Measurements from ENCODE around the gene GALNT14. TPM values are rescaled to one million over a fixed set of nuclear protein-coding genes. Genes with fewer than 3 reads are reported as not detected.
"Not testable (repeated sequence)": the region's sequence is repeated elsewhere in the genome, so short reads cannot be mapped to it uniquely, and the experiment has no call there.

The GALNT14 gene
- total RNA-seq, 1 experiment from 2014 or later: 0.21 TPM

- H3K27me3 ChIP-seq (replicated peaks): 0 out of 2 replicates have a peak, but pooled peaks cover 2% of the 10 kb centered on the region
- no peaks in the 10 kb centered on the region for H3K9me3 ChIP-seq (replicated peaks)
- H3K36me3 ChIP-seq: no peaks in the 10 kb centered on the region
- DNase-seq (ENCODE audit: low read depth in 1 of 2, low spot score in 2 of 2): no peak
- no peaks in the 10 kb centered on the region for H3K4me1 ChIP-seq (replicated peaks)
- no peak overlapping the region for H3K4me3 ChIP-seq
- no peak overlapping the region for H3K27ac ChIP-seq
Observed at GRCh38 chr2:30933496-30933895, 204.7 kb downstream of the GALNT14 start.

- H3K4me3 ChIP-seq: no peak overlapping the region
- no peak for DNase-seq (ENCODE audit: low read depth in 1 of 2, low spot score in 2 of 2)
- no peaks in the 10 kb centered on the region for H3K4me1 ChIP-seq (replicated peaks)
- H3K27ac ChIP-seq: no peak overlapping the region
- no peaks in the 10 kb centered on the region for H3K9me3 ChIP-seq (replicated peaks)
- H3K27me3 ChIP-seq (replicated peaks): 0 out of 2 replicates have a peak, but pooled peaks cover 2% of the 10 kb centered on the region
- H3K36me3 ChIP-seq: no peaks in the 10 kb centered on the region
Observed at GRCh38 chr2:30932870-30933269, 205.4 kb downstream of the GALNT14 start.

GRCh38 chr2:30931841-30932407, 206.3 kb downstream of the GALNT14 start:
- H3K9me3 ChIP-seq (replicated peaks): no peaks in the 10 kb centered on the region
- no peaks in the 10 kb centered on the region for H3K4me1 ChIP-seq (replicated peaks)
- H3K36me3 ChIP-seq: no peaks in the 10 kb centered on the region
- no peak overlapping the region for H3K27ac ChIP-seq
- no peak overlapping the region for H3K4me3 ChIP-seq
- no peak for DNase-seq (ENCODE audit: low read depth in 1 of 2, low spot score in 2 of 2)
- no peaks in the 10 kb centered on the region for H3K27me3 ChIP-seq (replicated peaks)

- Histone ChIP-seq H3K27ac (no peak overlapping the region), H3K27me3 (replicated peaks) (no peaks in the 10 kb centered on the region), H3K9me3 (replicated peaks) (no peaks in the 10 kb centered on the region), H3K4me3 (no peak overlapping the region), H3K36me3 (no peaks in the 10 kb centered on the region), H3K4me1 (replicated peaks) (no peaks in the 10 kb centered on the region)
- DNase-seq (ENCODE audit: low read depth in 1 of 2, low spot score in 2 of 2): no peak
Observed at GRCh38 chr2:30930716-30931115, 207.5 kb downstream of the GALNT14 start.

- no peak for DNase-seq (ENCODE audit: low read depth in 1 of 2, low spot score in 2 of 2)
- no peaks in the 10 kb centered on the region; the same call in 1 of the 2 replicates for H3K27me3 ChIP-seq (replicated peaks)
- H3K4me3 ChIP-seq: no peak overlapping the region
- no peak overlapping the region for H3K27ac ChIP-seq
- H3K36me3 ChIP-seq: no peaks in the 10 kb centered on the region
- no peaks in the 10 kb centered on the region for H3K9me3 ChIP-seq (replicated peaks)
- H3K4me1 ChIP-seq (replicated peaks): no peaks in the 10 kb centered on the region
Observed at GRCh38 chr2:30927465-30928075, 210.7 kb downstream of the GALNT14 start.

DNA sequence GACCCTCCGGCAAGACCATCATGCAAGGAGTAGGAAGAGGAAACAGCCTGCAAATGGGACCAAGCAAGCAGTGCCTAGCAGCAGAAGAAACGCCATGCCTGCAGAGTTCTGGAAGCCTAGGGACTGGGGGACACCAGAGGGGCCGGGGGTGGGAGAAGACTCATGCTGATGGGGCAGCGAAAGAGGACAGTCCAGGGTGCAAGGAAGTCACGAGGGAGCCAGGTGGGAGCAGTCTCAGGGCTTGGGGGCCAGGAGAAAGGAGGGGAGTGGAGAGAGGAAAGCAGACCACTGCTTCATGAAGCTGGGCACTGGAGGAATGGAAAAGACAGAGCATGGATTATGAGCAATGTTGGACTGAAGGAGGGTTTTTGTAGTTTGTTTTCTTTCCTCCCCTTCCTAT, 211.6 kb downstream of the GALNT14 start:
- no peaks in the 10 kb centered on the region; the same call in 1 of the 2 replicates for H3K27me3 ChIP-seq (replicated peaks)
- no peaks in the 10 kb centered on the region for H3K36me3 ChIP-seq
- H3K27ac ChIP-seq: no peak overlapping the region
- H3K4me1 ChIP-seq (replicated peaks): no peaks in the 10 kb centered on the region
- H3K9me3 ChIP-seq (replicated peaks): no peaks in the 10 kb centered on the region
- no peak for DNase-seq (ENCODE audit: low read depth in 1 of 2, low spot score in 2 of 2)
- no peak overlapping the region for H3K4me3 ChIP-seq

DNA sequence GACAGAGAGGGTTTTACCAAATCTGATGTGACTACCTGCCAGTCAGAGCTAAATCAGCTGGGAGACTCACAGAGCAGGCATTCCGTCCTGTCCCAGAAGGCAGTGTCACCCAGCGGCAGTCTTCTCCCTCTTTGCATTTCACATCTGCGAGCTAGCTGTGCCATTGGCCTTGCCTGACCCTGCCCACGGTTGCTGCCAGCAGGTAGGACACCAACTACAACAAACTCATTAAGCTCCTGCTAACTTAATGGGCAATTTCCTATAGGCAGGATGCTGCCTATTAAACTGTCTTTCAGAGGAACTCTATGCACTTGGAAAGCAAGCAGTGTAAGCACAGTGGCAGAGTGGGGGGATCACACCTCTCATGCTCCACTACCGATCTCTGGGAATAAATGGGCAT, 214.6 kb downstream of the GALNT14 start:
- Histone ChIP-seq H3K4me1 (replicated peaks) (no peaks in the 10 kb centered on the region), H3K27ac (no peak overlapping the region), H3K4me3 (no peak overlapping the region), H3K36me3 (no peaks in the 10 kb centered on the region), H3K27me3 (replicated peaks) (no peaks in the 10 kb centered on the region; the same call in 1 of the 2 replicates), H3K9me3 (replicated peaks) (no peaks in the 10 kb centered on the region)
- no peak for DNase-seq (ENCODE audit: low read depth in 1 of 2, low spot score in 2 of 2)

DNA sequence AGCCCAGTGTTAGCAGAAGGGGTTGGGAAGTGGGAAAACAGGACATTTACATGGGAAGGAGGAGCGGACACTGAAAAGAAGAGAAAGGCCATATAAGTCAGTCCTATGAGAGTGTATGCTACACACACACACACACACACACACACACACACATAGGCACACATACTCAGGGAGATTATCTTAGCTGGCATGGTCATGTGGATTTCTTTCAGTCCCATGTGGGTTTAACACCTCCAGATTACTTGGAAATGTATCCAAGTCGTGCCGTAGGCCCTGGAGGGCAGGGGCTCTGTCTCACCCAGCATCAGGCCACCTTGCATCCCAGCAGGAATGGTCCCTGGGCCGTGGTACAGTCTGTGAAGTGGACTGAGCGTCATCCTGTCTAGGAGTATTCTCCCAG, 217.7 kb downstream of the GALNT14 start:
- H3K27me3 ChIP-seq (replicated peaks): no peaks in the 10 kb centered on the region; the same call in 1 of the 2 replicates
- H3K9me3 ChIP-seq (replicated peaks): no peaks in the 10 kb centered on the region
- no peaks in the 10 kb centered on the region for H3K36me3 ChIP-seq
- H3K4me1 ChIP-seq (replicated peaks): no peaks in the 10 kb centered on the region
- DNase-seq (ENCODE audit: low read depth in 1 of 2, low spot score in 2 of 2): no peak
- H3K27ac ChIP-seq: no peak overlapping the region
- H3K4me3 ChIP-seq: no peak overlapping the region

DNA sequence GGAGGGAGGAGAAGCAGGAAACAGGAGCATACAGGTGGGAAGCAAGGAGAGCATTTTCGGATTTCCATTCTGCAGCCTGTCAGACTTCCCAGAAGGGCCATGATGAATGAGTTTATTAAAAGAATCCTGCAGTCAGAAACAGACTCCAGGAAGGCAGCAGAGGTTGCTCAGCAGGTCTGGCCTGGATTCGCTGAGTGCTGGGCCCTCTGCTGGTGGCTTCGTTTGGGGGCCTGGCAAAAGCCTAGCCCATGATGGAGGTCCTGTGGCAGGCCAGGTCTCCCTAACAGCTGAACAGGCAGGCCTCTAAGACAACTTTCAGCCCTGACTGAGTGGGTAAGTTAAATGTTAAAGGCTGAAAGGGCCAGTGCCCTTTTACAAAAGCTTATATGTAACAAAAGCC, 222.8 kb downstream of the GALNT14 start:
- H3K4me1 ChIP-seq (replicated peaks): no peaks in the 10 kb centered on the region
- no peaks in the 10 kb centered on the region for H3K36me3 ChIP-seq
- peak in 1 of 2 experiments; percentile 4 for DNase-seq (ENCODE audit: low read depth in 1 of 2, low spot score in 2 of 2)
- no peaks in the 10 kb centered on the region for H3K27me3 ChIP-seq (replicated peaks)
- no peaks in the 10 kb centered on the region for H3K9me3 ChIP-seq (replicated peaks)
- H3K27ac ChIP-seq: no peak overlapping the region
- no peak overlapping the region for H3K4me3 ChIP-seq

GRCh38 chr2:30914456-30914855, 223.8 kb downstream of the GALNT14 start:
- H3K4me1 ChIP-seq (replicated peaks): no peaks in the 10 kb centered on the region
- H3K36me3 ChIP-seq: no peaks in the 10 kb centered on the region
- H3K27ac ChIP-seq: no peak overlapping the region

DNA sequence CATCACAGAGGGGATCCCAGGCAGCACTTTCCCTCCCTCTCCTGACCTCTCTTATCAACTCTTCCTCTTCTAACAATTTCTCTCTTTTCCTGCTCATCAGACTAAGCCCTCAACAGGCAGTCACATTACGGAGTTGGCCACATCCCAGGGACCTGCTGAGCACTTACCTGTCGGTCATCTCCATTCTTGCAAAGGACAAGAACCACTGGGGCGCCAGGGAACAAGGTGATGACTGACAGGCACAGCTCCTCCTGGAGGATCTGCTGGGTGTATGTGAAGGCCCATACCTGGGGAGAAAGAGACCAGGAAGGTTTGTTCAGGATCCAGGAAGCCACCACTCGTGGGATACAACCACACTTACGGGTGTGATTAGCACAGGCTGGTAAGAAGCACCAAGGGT, 226.2 kb downstream of the GALNT14 start:
- Histone ChIP-seq H3K9me3 (replicated peaks) (no peaks in the 10 kb centered on the region), H3K36me3 (no peaks in the 10 kb centered on the region), H3K27me3 (replicated peaks) (no peaks in the 10 kb centered on the region), H3K4me3 (no peak overlapping the region), H3K4me1 (replicated peaks) (no peaks in the 10 kb centered on the region), H3K27ac (no peak overlapping the region)
- DNase-seq (ENCODE audit: low read depth in 1 of 2, low spot score in 2 of 2): no peak

More at GRCh38 chr2:30914456-30914855, 223.8 kb downstream of the GALNT14 start:
- Histone ChIP-seq H3K27me3 (replicated peaks) (no peaks in the 10 kb centered on the region), H3K9me3 (replicated peaks) (no peaks in the 10 kb centered on the region), H3K4me3 (no peak overlapping the region)
- DNase-seq (ENCODE audit: low read depth in 1 of 2, low spot score in 2 of 2): no peak

DNA sequence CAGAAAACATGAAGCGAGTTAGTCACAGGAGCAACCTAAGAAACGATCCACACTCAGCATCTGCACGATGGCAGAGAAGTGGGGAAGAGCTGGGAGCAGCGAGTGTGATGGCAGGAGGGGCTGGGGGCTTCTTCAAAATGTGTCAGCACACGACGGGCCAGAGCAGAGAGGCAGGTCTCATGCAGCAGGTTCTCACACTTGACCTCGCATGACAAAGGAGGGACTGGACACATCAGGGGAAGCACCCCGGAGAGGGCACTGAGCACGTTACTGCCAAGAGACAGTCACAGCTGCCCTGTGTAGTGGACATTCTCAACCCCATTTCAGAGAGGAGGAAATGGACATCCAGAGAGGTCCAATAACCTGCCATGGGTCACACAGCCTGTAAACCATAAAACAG, 226.9 kb downstream of the GALNT14 start:
- no peaks in the 10 kb centered on the region for H3K27me3 ChIP-seq (replicated peaks)
- H3K4me1 ChIP-seq (replicated peaks): no peaks in the 10 kb centered on the region
- no peak for DNase-seq (ENCODE audit: low read depth in 1 of 2, low spot score in 2 of 2)
- H3K9me3 ChIP-seq (replicated peaks): no peaks in the 10 kb centered on the region
- H3K27ac ChIP-seq: no peak overlapping the region
- H3K4me3 ChIP-seq: no peak overlapping the region
- H3K36me3 ChIP-seq: no peaks in the 10 kb centered on the region

DNA sequence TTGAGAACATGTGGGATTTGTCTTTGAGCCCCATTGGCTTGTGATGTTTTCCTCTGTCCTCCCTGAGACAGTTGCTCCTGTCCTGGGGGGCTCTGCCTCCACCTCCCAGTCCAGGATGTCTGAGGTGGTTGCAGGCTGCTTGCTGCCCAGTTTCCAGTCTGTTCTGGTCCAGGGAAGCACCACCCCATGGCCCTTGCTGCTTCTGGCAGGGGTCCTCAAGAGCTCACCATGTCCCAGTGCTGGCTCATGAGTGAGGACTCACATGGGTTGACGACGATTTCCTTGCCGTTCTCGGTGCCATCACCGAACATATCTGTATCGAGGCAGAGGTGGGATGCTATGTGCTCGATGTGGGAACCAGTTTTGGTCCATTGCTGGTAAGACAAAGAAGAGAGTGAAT, 227.6 kb downstream of the GALNT14 start:
- H3K27me3 ChIP-seq (replicated peaks): no peaks in the 10 kb centered on the region
- no peaks in the 10 kb centered on the region for H3K4me1 ChIP-seq (replicated peaks)
- no peak overlapping the region for H3K4me3 ChIP-seq
- DNase-seq (ENCODE audit: low read depth in 1 of 2, low spot score in 2 of 2): no peak
- no peaks in the 10 kb centered on the region for H3K9me3 ChIP-seq (replicated peaks)
- H3K36me3 ChIP-seq: no peaks in the 10 kb centered on the region
- H3K27ac ChIP-seq: no peak overlapping the region

GRCh38 chr2:30904437-30904836, 233.8 kb downstream of the GALNT14 start:
- not testable (repeated sequence) for H3K27ac ChIP-seq; H3K4me3 ChIP-seq; H3K9me3 ChIP-seq (replicated peaks); DNase-seq (ENCODE audit: low read depth in 1 of 2, low spot score in 2 of 2); H3K4me1 ChIP-seq (replicated peaks); H3K36me3 ChIP-seq; H3K27me3 ChIP-seq (replicated peaks)

DNA sequence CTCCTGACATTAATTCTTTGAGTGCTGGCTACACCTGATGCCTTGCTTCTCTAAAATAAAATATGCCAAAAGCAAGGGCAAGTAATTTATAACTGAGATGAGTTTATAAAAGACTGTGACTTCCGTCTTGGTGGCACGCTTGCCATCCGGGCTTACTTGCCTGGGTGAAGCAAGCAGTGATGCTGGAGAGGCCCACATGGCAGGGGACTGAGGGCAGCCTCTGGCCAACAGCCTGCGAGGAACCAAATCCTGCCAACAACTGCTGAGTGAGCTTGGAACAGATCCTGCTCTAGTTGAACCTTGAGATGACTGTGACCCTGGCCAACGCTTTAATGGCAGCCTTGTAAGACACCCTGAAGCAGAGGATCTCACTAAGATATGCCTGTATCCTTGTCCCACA, 234.9 kb downstream of the GALNT14 start:
- Histone ChIP-seq H3K36me3 (no peaks in the 10 kb centered on the region), H3K4me1 (replicated peaks) (no peaks in the 10 kb centered on the region), H3K4me3 (no peak overlapping the region), H3K27ac (no peak overlapping the region), H3K9me3 (replicated peaks) (no peaks in the 10 kb centered on the region), H3K27me3 (replicated peaks) (no peaks in the 10 kb centered on the region)
- no peak for DNase-seq (ENCODE audit: low read depth in 1 of 2, low spot score in 2 of 2)

Measured in SJSA1 (cell line).